ENCODE results near the gene IL22RA2. TPM values are rescaled to one million over a fixed set of nuclear protein-coding genes. Genes with fewer than 3 reads are reported as not detected.

IL22RA2 gene
- total and polyA plus RNA-seq, 9 of the 15 experiments (the other 6 are each of a cell fraction or from before 2014, with no cell fraction given), result 0.03 TPM; not detected in 8

DNA sequence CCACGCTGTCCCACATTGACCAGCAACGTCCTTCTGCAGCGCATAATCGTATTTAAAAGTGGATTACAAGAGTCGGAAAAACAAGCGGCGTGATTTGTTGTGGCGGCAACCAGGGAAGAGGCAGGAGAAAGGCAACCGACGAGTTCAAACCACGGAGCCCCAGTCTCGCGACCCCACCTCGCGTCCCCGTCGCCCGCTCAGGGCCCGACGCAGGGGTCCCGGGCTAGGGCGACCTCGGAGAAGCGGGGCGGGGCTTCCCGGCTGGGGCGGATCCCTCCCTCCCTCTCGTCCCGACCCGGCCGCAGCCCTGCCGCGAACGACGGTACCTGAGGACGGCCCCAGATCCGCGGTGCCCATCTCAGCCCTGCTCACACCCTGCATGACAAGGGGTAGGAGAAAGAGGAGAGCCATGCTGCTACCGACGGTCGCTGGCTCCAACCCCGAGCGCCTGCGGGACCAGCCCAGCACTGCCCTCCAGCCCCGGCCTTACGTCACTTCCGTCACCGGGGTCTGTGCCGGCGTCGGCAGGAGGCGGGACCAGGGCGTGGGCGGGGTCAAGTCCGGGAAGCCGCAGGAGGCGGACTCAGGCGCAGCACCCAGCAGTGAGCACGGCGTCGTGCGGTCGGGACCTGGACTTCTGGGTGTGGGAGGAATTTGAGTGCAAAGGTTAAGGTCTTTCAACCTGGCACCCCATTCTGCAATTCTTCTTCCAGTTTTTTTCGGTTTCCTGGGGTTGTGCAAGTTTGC, 45.6 kb upstream of the IL22RA2 start, which contains the start of gene IFNGR1 (continued):
- TF ChIP-seq, protein P1, sequence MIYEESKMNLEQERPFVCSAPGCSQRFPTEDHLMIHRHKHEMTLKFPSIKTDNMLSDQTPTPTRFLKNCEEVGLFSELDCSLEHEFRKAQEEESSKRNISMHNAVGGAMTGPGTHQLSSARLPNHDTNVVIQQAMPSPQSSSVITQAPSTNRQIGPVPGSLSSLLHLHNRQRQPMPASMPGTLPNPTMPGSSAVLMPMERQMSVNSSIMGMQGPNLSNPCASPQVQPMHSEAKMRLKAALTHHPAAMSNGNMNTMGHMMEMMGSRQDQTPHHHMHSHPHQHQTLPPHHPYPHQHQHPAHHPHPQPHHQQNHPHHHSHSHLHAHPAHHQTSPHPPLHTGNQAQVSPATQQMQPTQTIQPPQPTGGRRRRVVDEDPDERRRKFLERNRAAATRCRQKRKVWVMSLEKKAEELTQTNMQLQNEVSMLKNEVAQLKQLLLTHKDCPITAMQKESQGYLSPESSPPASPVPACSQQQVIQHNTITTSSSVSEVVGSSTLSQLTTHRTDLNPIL (CRISPR knock-in tag; IDR thresholded peaks at IDR 0.05), result no peak
- TF ChIP-seq, protein P2, sequence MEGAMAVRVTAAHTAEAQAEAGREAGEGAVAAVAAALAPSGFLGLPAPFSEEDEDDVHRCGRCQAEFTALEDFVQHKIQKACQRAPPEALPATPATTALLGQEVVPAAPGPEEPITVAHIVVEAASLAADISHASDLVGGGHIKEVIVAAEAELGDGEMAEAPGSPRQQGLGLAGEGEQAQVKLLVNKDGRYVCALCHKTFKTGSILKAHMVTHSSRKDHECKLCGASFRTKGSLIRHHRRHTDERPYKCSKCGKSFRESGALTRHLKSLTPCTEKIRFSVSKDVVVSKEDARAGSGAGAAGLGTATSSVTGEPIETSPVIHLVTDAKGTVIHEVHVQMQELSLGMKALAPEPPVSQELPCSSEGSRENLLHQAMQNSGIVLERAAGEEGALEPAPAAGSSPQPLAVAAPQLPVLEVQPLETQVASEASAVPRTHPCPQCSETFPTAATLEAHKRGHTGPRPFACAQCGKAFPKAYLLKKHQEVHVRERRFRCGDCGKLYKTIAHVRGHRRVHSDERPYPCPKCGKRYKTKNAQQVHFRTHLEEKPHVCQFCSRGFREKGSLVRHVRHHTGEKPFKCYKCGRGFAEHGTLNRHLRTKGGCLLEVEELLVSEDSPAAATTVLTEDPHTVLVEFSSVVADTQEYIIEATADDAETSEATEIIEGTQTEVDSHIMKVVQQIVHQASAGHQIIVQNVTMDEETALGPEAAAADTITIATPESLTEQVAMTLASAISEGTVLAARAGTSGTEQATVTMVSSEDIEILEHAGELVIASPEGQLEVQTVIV (CRISPR knock-in tag; IDR thresholded peaks at IDR 0.05; ENCODE audit: borderline replicate concordance), result no peak
- TF ChIP-seq SETDB1 (IDR thresholded peaks at IDR 0.05; ENCODE audit: low read length) (no peak), KDM2B (CRISPR knock-in tag; IDR thresholded peaks at IDR 0.05) (no peak), COPS2 (conservative IDR thresholded peaks at IDR 0.05) (no peak), MED1 (CRISPR knock-in tag; IDR thresholded peaks at IDR 0.05; ENCODE audit: borderline replicate concordance) (no peak), ATF1 (CRISPR knock-in tag; IDR thresholded peaks at IDR 0.05) (no peak), ATF1 (tag; IDR thresholded peaks at IDR 0.05) (peak; percentile 97), HIVEP1 (CRISPR knock-in tag; IDR thresholded peaks at IDR 0.05) (peak; percentile 68; the same call in 1 of the 2 replicates), L3MBTL2 (IDR thresholded peaks at IDR 0.05) (peak; percentile 91), ZNF217 (CRISPR knock-in tag; IDR thresholded peaks at IDR 0.05) (no peak), ZNF699 (CRISPR knock-in tag; IDR thresholded peaks at IDR 0.05; ENCODE audit: insufficient replicate concordance) (no peak), ZNF282 (CRISPR knock-in tag; IDR thresholded peaks at IDR 0.05) (no peak), POLR3G (IDR thresholded peaks at IDR 0.05; ENCODE audit: extremely low read depth, insufficient read length, insufficient replicate concordance) (no peak), SMARCA5 (IDR thresholded peaks at IDR 0.05) (no peak), CC2D1A (IDR thresholded peaks at IDR 0.05) (no peak)
- TF ChIP-seq, protein P3, sequence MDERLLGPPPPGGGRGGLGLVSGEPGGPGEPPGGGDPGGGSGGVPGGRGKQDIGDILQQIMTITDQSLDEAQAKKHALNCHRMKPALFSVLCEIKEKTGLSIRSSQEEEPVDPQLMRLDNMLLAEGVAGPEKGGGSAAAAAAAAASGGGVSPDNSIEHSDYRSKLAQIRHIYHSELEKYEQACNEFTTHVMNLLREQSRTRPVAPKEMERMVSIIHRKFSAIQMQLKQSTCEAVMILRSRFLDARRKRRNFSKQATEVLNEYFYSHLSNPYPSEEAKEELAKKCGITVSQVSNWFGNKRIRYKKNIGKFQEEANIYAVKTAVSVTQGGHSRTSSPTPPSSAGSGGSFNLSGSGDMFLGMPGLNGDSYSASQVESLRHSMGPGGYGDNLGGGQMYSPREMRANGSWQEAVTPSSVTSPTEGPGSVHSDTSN (CRISPR knock-in tag; IDR thresholded peaks at IDR 0.05; ENCODE audit: low read depth), result no peak
- TF ChIP-seq, protein P3 (tag; conservative IDR thresholded peaks at IDR 0.05; ENCODE audit: low read depth), result no peak
- TF ChIP-seq, protein P4, sequence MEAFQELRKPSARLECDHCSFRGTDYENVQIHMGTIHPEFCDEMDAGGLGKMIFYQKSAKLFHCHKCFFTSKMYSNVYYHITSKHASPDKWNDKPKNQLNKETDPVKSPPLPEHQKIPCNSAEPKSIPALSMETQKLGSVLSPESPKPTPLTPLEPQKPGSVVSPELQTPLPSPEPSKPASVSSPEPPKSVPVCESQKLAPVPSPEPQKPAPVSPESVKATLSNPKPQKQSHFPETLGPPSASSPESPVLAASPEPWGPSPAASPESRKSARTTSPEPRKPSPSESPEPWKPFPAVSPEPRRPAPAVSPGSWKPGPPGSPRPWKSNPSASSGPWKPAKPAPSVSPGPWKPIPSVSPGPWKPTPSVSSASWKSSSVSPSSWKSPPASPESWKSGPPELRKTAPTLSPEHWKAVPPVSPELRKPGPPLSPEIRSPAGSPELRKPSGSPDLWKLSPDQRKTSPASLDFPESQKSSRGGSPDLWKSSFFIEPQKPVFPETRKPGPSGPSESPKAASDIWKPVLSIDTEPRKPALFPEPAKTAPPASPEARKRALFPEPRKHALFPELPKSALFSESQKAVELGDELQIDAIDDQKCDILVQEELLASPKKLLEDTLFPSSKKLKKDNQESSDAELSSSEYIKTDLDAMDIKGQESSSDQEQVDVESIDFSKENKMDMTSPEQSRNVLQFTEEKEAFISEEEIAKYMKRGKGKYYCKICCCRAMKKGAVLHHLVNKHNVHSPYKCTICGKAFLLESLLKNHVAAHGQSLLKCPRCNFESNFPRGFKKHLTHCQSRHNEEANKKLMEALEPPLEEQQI (IDR thresholded peaks at IDR 0.05), result no peak
- TF ChIP-seq, protein P5, sequence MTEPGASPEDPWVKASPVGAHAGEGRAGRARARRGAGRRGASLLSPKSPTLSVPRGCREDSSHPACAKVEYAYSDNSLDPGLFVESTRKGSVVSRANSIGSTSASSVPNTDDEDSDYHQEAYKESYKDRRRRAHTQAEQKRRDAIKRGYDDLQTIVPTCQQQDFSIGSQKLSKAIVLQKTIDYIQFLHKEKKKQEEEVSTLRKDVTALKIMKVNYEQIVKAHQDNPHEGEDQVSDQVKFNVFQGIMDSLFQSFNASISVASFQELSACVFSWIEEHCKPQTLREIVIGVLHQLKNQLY (CRISPR knock-in tag; conservative IDR thresholded peaks at IDR 0.05), result peak; percentile 61 to 90; a peak in 1 of 4 replicates

Measured in K562 (cell line).